Hematopoietic multipotent progenitor cell treated with erythropoietin and hydrocortisone succinate and interleukin-3 and kit ligand, for 15 days (in vitro differentiated cells): Measurements from ENCODE around the gene ALDH1A1.

Experiments
- DNase-seq: peaks from one replicate; pipeline ENCODE4 v3.0.0-alpha.2; 2015; ENCODE audit warnings: low spot score

ALDH1A1 gene

DNA sequence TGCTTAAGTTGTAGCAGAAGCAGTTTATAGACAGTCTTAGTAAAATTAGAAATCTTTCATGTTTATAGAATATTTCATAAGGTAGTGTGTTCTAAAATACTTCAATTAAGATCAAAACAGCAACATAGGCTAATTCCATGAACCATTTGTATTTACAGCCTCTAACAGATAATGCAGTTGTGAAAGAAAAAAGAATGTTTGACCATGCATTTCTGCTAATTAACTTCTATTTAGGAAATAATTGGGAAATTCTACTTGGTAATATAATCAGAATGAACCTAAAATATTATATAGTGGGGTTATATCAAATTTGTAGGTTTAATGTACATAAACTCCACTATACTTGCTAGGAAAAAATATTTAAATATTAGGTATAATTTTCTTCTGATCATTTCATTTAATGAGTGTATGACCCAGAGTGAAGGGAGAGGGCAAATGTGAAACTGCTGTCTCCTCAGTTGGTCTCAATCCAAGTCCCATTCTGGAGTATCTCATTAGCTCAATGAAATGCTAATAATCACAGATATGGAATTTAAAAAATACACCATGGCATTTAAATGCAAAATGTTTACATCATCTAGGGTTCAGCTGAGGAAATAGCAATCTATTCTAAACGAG is 34.9 kb downstream of the ALDH1A1 start:
- DNase-seq, result no peak

DNA sequence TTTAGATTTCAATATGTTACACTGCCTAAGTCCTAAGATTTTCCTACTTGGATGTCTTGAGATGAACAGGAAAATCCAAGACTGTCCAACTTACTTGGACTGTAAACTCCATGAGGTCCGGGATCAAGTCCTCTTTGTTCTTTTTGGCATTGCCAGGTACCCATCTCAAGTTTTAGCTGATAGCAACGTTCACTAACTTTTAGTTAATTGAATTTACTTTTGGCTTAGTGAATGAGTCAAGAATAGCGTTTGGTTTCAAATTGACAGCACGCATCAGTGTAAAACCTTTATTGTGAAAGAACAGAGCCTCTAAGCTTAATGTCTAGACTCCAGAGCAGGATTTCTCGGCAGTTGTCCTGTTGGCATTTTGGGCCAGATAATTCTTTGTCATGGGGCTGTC is 37.2 kb downstream of the ALDH1A1 start:
- DNase-seq, result no peak

DNA sequence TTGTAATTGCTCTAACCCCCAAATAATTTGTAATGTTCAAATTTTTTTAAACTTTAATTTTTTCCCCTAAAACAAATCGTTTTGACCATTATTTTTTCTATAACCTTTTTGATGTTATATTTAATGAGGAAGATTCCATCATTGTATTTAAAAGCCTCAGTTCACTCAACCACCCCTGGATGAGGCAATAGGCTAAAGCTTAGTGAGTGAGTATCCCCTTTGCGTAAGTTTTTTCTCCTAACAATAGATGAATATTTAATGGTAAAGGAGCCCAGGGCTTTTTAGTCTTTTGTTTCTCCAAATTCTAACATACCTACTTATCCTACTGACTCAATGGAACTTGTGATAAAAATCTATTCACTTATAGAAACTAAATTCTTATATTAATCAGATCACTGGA is 38.1 kb downstream of the ALDH1A1 start:
- DNase-seq, result no peak

DNA sequence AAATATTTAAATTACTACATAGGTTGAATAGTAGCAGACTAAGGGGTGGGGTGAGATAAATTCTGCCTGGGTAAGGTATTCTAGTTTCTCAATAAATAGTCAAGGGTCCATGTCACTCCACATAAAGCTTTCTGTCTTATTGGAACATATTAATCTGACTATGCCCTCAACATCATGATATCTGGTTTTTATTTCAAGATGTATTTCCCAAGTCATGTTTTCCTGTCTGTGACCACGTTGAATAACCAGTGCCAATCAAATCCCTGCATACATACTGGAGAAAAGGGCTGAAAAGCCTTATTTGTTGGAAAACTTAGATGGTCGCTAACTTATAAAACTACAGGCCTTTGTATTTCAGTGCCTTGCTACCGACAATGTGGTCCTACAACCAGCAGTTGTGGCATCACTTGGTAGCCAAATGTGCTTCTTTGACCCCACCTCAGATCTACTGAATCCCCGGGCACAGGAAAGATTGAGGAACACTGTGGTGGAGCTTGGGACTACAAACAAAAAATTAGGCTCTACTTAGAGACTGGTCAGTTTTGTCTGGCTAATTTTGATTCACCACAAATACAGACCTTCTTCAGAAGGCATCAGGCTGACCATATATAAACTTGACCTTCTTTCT is 39.4 kb downstream of the ALDH1A1 start:
- DNase-seq, result no peak

DNA sequence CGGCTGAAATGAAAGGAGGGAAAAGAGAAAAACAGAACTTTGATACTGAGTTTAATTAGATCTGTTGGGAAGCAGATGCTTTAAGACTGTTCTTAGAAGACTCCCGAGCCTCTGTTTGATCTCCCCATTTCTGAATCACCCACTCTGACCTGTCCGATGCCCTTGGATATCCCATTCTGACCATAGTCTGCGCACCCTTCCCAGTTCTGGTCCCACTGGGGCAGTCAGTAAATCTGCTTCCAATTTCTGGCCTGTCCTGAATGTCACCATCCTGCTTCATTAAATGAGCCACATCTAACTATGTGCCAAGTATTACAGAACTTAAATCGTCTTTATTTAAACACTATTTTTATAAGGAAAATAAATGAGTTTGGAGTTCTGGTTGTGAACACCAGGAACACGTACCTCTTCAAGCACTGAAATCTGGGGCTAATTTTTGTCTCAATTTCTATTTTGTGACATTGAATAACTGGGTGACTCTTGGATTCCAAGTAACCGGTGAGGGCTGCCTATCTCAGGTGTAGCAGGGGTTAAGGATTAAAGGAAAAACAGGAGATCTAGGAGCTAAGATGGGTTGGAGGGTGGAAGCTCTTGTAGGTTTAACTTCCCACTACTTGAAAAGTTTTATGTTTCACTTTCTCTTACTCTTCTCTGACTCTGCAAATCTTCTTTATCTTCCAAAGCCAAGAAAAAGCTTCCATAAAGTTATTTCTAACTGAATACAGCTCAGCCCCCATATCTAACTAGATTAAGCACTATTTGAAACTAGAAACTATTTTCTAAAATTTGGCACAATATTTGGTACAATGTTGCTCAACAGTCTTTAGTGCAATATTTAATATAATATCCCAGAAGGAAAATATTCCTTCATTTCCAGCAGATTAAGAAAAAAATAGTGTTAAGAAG is 40.1 kb downstream of the ALDH1A1 start:
- DNase-seq, result no peak

DNA sequence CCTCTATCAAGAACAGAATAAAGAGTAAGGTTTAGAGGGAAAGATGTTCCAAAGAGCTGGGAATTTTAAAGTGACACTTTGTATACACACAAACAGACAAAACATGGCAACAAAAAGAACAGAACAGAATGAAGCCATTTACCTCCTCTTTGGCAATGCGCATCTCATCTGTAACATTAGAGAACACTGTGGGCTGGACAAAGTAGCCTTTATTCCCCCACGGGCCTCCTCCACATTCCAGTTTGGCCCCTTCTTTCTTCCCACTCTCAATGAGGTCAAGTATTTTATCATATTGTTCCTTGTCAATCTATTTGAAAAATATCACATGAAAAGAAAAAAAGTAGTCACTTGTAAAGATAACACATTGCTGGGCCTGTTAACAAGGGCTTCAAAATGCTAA is 41.0 kb downstream of the ALDH1A1 start:
- no peak for DNase-seq

DNA sequence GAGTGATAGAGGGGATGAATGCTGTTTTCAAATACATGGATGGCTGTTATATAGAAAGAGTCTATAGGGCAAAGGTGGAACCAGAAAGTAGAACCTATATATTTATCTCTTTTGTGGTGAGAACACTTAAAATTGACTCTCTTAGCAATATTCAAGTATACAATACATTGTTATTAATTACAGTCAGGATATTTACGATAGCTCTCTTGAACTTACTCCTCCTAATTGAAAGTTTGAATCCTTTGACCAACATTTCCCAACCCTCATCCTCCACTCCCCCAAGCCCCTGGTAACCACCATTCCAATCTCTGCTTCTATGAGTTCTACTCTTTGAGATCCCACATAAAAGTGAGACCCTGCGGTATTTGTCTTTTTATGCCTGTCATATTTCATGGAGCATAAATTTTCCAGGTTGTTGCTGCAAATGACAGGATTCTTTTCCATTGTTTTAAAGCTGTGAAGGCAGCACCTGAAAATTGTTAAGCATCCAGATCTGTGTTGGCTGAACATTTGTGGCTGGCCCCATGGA is 41.5 kb downstream of the ALDH1A1 start:
- DNase-seq, result no peak

DNA sequence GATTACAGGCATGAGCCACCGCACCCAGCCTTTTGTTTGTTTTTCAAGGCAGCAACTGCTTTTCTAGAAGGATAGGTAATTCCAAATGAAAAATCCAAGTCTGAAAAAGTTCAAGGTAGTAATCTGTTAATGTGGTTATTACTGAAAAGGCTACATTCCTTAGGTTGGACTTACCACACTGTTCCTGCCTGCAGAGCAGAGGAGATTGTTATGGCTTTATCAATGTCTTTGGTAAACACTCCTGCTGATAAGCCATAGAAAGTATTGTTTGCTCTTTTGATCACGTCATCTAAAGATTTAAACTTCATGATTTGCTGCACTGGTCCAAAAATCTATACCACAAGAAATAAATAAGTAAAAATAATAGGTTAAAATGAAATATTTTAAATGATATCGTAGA is 43.4 kb downstream of the ALDH1A1 start:
- no peak for DNase-seq

DNA sequence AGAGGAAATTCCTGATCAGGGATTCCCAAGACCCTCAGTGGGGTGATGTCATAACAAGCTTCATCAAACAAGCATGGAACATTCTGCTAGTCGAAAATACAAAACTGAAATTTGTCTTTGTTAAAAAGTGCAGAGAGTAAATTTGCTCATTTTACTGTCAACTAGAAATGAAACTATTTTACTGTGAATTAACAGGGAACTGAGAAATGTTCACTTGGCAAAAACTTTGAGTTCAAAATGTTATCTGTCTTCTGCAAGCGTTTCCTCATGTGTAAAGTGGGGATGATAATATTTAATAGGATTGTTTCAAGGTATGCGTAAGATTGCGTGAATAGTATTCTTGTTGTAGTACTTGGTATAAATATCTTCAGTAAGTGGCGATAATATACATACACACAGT is 45.4 kb downstream of the ALDH1A1 start:
- DNase-seq, result no peak

DNA sequence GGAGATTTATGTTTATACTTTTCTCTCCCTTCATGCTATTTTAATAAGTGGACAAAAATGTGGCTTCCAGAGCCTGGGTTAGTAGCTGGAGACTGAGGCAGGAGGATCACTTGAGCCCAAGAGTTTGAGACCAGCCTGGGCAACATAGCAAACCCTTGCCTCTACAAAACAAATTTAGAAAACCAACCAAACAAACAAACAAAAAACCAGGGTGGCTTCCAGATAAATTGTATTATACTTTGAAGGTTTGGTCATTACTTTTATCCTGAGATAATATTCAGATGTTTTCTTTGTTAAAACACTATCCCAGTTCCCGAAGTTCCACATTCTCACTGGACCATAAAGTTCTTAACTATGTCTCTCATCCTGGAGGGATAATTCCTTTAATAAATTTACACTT is 46.0 kb downstream of the ALDH1A1 start:
- no peak for DNase-seq

DNA sequence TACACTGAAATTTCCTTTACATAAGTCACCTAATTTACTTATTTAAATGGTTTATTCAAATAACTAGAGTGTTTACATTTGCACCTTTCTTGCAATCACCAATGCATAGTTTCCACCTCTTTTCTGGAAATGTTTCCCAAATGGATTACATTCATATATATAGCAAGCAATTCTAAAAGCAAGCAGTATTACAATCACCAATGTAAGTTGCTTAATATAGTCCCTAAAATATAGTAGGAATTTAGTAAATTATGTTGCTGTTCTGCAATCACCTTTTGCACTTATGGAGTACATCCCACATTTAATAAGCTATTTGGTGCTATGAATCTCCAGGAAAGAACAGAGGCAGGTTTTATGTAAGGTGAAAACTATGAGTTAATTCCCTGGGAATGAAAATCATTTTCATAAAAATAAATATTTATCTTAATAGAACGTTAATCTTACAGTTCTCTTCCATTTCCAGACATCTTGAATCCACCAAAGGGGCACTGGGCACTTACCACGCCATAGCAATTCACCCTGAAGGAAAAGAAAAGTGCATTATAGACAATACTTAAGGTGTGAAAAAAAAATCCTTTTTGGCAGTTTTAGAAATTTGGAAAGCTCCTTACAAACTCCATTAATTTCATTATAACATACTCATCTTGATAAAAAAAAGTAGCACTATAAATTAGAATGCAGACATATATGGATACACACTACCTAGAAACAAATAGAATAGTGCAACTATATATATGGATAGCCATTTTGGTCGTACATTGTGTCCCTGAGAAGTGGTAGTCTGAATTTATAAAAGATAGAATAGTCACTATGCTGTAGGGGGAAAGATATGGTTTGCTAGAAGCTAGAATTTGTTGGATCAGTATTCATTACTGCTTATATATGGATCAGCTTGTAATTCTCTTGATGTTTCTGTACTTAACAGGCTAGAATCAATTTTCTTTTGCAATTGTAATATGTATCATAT is 47.1 kb downstream of the ALDH1A1 start:
- no peak for DNase-seq

DNA sequence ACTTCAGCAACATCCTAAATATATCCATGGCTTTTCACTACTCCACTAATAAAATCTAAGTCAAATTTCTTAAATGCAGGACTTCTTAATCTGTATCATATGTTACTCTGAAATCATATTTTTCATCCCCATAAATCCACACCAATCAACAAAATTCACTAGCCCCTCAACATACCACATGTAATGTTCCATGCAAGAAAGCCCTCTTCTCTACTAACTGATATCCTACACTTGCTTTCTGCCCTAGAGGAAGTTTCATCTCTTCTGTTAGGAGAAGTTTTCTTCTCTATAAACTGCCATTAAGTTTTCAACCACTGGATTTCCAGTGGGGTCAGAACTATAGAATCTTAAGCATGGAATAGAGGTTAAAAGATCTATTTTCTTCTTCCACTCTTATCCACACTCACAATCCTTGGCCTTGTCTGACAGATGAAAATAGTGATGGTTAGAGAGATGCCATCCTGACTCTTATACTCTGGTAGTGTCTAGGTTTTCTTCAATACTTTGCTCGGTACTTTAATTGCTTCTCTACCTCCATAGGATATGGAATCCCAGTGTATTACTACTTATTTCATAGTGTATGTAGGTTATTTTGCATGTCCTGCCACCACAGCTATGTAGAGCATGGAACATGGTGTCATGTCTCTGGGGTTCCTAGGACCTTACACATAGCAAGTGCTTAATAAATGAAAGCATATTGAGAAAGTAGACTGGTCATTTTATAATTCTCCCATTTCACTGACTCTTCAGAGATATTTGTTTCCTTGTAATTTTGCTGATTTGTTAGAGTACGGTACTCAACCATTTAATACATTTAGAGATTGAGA is 48.4 kb downstream of the ALDH1A1 start:
- DNase-seq, result no peak

DNA sequence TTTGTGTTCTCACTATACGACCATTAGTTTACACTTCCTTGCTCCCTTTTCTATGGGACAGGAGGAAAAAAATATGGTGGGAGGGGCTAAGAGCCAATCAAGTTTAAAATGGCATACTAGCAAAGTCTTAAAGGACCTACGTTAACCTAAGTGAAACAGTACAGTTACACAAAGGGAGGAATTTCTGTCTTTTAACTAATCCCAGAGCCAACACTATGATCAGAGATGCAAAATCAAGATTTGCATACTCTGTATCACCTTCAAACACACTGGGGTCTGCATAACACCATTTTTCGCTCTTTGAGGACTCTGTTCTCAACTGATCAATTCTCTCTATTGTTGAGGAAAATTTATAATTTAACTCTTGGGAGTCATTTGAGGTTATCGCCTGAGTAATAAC is 49.8 kb downstream of the ALDH1A1 start:
- no peak for DNase-seq

DNA sequence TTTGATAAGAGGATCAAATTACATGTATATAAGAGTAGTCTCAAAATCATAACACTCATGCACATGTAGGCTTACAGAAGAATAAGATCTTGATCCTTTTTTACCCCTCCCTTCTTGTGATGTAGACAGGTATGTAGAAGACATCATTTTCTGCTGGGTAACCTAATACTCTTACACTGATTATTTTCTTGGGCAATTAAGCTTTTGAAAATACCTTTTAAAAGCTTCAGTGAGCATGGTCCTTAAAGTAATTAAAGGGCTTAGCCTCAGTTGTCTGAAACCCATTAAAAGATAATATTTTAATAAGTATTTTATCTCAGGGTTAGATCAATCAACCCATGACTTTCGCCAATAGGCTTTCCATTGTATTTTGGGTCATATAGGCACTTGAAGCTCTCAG is 50.6 kb downstream of the ALDH1A1 start:
- DNase-seq, result no peak

DNA sequence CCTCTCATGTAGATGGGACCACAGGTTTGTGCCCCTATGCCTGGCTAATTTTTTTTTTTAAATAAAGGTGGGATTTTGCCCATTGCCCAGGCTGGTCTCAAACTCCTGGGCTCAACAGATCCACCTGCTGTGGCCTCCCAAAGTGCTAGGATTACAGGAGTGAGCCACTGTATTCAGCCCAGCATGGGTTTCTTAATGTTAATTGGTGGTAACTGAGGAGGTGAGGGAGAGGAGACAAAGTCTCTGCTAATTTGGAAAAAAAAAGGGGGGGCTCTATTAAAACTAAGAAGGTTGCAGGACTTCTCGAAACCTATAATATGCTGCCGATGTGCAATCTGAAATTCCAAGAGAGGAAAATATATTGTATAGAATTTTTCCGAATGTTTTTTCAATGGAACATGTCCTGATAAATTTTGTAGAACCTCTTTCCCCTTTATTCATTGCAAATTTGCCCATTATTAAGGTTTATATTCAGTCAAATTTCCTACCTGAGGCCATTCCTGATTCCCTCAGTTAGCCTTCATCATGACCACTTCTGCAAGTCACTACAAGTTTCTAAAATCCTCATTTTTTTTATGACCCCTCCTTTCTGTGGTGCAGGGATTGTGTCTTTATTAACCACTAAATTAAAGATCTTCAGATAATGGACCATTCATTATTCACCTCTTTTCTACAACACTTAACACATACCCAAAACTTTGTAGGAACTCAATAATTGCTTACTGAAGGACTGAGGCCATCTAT is 52.9 kb downstream of the ALDH1A1 start:
- no peak for DNase-seq

DNA sequence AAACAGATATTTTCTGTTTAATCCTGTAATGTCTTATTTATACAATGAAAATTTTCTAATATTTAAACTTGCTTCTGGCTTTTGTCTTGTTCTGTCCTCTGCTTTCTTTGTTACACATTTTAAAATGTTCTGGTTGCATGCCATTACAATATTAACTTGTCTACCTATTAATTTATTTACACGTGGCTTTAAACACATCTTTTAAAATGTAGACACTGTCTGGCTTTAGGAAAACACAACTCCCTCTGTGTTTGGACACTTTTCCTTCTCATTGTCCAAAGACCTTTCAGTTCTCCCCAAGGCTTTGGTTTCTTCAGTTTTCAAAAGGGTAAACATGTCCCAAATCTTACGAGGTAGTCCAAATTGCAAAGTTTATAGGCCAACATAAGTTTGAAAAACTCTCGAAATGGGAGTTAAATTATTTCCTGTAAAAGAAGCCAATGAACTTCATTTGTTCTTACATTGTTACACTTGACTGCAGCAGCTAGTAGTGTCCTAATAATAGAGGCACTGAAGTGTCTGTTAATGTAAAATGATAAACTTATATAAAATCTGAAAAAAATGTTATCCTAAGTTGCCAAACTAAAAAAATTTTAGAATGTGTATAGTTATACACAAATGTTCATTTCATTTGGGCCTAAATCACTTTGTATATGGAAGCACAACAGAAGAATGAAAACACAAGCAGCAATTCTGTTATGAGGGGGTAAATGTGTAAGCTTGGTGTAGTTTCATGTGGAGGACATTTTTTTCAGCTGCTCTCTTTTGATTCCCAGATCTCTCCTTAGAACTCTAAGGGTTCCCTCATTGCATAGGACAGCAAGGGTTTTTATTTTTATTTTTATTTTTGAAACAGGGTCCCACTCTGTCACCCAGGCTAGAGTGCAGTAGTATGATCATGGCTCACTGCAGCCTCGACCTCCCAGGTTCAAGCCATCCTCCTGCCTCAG is 53.8 kb downstream of the ALDH1A1 start:
- DNase-seq, result no peak

DNA sequence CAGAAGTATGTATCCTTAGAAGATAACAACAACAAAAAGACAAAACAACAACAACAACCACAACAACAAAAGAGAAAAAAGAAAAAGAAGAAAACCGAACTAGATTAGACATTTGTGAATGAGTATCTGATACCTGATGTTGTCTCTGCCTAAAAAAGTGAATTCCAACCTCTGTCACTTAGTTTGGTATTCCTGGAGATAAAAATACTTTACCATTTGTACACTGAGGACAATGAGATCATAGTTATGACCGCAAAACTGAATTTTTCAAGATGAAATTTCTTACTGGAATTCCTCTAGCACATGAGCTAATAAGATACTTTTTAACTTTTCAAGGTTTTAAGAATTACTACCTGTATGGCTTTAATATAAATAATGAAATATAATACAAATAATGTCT is 54.5 kb downstream of the ALDH1A1 start:
- DNase-seq, result no peak

DNA sequence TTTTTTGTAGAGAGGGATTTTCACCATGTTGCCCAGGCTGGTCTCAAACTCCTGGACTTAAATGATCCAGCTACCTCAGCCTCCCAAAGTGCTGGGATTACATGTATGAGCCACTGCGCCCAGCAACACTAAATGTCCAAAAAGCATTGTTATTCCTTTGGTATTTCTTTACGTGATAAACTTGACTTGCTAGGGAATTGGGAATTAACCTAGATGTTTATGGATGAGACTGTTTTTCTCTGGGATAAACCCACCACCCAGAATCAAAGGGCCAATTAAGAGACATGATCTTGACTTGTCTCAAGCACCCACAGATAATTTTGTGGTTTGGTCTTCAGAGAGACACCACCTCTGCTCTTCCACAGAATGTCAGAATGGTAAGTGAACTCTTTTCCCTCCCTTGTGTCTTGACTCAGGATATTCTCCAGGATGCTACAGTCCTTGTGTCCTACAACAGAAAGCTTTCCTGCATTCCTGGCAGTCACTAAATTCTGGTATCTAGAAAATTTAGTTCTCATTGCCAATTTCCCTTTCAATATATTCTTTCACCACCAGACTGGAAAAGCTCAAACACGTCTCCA is 55.7 kb downstream of the ALDH1A1 start:
- no peak for DNase-seq

DNA sequence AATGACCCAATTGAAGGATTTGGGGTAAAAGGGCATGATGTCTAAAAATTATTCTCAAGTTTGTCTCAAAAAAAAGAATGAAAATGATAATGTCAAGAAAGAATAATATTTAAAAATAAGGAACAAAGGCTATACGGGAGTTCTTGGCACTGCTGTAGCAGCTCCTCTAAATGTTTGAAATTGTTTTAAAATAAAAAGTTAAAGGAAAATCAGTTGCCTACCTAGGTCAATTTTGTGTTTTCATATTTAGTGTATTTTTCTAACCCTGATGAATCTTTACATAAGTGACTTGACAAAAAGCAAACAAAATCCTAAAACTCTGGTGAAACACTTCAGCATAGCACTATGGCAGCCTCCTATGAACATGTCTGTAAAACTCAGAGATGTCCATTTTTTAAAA is 56.4 kb downstream of the ALDH1A1 start:
- DNase-seq, result no peak
